Astrocyte (in vitro differentiated cells and primary cell): ENCODE results near the gene PPARG.

Source experiments
- CTCF ChIP-seq: IDR thresholded peaks from 2 replicates; pipeline ENCODE4 v1.5.1; 2011; ENCODE audit warnings: low read depth, mild to moderate bottlenecking, inconsistent platforms, low read length, moderate library complexity; ENCODE audit not compliant: insufficient read depth
- EZH2 ChIP-seq: IDR thresholded peaks from 2 replicates; pipeline ENCODE4 v1.6.1; 2012; ENCODE audit warnings: mild to moderate bottlenecking, low read length, inconsistent platforms; ENCODE audit not compliant: insufficient read depth

GRCh38 chr3:12394569-12395271, 105.8 kb downstream of the PPARG start:
- no peak for TF ChIP-seq CTCF
- no peak for TF ChIP-seq EZH2
